Activated CD4-positive, CD25-positive, alpha-beta regulatory T cell treated with anti-CD3 and anti-CD28 coated beads, Interleukin-2, amount 50 U/mL, for 72 hours (primary cell): ENCODE data around the gene COBLL1.

Source experiments
- DNase-seq: peaks from one replicate; pipeline ENCODE4 v3.0.0; 2021

COBLL1 gene

GRCh38 chr2:164754157-164755093 lies 87.2 kb downstream of the COBLL1 start:
- no peak for DNase-seq

GRCh38 chr2:164752956-164753355 lies 88.7 kb downstream of the COBLL1 start:
- DNase-seq: no peak

- DNase-seq: no peak
Observed at GRCh38 chr2:164747783-164748433, 93.7 kb downstream of the COBLL1 start.

- no peak for DNase-seq
Observed at GRCh38 chr2:164747140-164747539, 94.5 kb downstream of the COBLL1 start.

- no peak for DNase-seq
Observed at GRCh38 chr2:164746713-164747112, 94.9 kb downstream of the COBLL1 start.

- DNase-seq: no peak
Observed at GRCh38 chr2:164745012-164745797, 96.4 kb downstream of the COBLL1 start.

GRCh38 chr2:164742738-164743317 lies 98.8 kb downstream of the COBLL1 start:
- no peak for DNase-seq

- DNase-seq: no peak
Observed at GRCh38 chr2:164739966-164740365, 101.7 kb downstream of the COBLL1 start.

GRCh38 chr2:164737612-164738081 lies 104.0 kb downstream of the COBLL1 start:
- no peak for DNase-seq

GRCh38 chr2:164735309-164735919 lies 106.2 kb downstream of the COBLL1 start:
- no peak for DNase-seq

GRCh38 chr2:164734196-164734595 lies 107.4 kb downstream of the COBLL1 start:
- no peak for DNase-seq

GRCh38 chr2:164725542-164725941 lies 116.1 kb downstream of the COBLL1 start:
- DNase-seq: no peak

- no peak for DNase-seq
Observed at GRCh38 chr2:164722616-164723338, 118.8 kb downstream of the COBLL1 start.

GRCh38 chr2:164721430-164721829 lies 120.2 kb downstream of the COBLL1 start:
- DNase-seq: no peak

- DNase-seq: no peak
Observed at GRCh38 chr2:164719996-164720941, 121.4 kb downstream of the COBLL1 start.

GRCh38 chr2:164717000-164717803 lies 124.4 kb downstream of the COBLL1 start:
- no peak for DNase-seq

- no peak for DNase-seq
Observed at GRCh38 chr2:164714471-164714870, 127.2 kb downstream of the COBLL1 start.

GRCh38 chr2:164711766-164712138 lies 129.9 kb downstream of the COBLL1 start:
- no peak for DNase-seq
